Brain microvascular endothelial cell (primary cell): Measurements from ENCODE around the gene PTGFRN.

Experiments used
- DNase-seq: peaks from one replicate; pipeline ENCODE4 v3.0.0-alpha.2; 2020
- H3K27ac ChIP-seq: fragments of 250-450 bp; sonication (Bioruptor Pico); 2 replicates; pipeline ENCODE4 v1.5.1; 2020; ENCODE audit warnings: mild to moderate bottlenecking, moderate library complexity
- H3K27me3 ChIP-seq: fragments of 250-450 bp; sonication (Bioruptor Pico); replicated peaks from 2 replicates; pipeline ENCODE4 v1.5.1; 2020; ENCODE audit warnings: mild to moderate bottlenecking
- H3K36me3 ChIP-seq: fragments of 250-450 bp; sonication (Bioruptor Pico); replicated peaks from 2 replicates; pipeline ENCODE4 v1.5.1; 2020; ENCODE audit warnings: mild to moderate bottlenecking
- H3K4me3 ChIP-seq: 2 replicates; pipeline ENCODE4 v1.5.1; 2011; ENCODE audit warnings: low read depth, mild to moderate bottlenecking, control low read depth, low read length, moderate library complexity
- in situ Hi-C: cut with HindIII; loops from 2 replicates; pipeline ENCODE4 v1.10.0; 2017; ENCODE audit warnings: low sequenced_read_pairs, low pct_ligation_motif_present
- TF ChIP-seq, protein P1 (sequence below): IDR thresholded peaks from 2 replicates; pipeline ENCODE4 v1.5.1; 2011; ENCODE audit warnings: low read depth, mild to moderate bottlenecking, moderate library complexity, low read length, control low read depth, inconsistent platforms; ENCODE audit errors: missing control alignments

PTGFRN gene

GRCh38 chr1:116986421-116987255 is 76.9 kb downstream of the PTGFRN start:
- H3K4me3 ChIP-seq: no peak overlapping the region
- H3K27ac ChIP-seq: no peak overlapping the region
- TF ChIP-seq, protein P1, sequence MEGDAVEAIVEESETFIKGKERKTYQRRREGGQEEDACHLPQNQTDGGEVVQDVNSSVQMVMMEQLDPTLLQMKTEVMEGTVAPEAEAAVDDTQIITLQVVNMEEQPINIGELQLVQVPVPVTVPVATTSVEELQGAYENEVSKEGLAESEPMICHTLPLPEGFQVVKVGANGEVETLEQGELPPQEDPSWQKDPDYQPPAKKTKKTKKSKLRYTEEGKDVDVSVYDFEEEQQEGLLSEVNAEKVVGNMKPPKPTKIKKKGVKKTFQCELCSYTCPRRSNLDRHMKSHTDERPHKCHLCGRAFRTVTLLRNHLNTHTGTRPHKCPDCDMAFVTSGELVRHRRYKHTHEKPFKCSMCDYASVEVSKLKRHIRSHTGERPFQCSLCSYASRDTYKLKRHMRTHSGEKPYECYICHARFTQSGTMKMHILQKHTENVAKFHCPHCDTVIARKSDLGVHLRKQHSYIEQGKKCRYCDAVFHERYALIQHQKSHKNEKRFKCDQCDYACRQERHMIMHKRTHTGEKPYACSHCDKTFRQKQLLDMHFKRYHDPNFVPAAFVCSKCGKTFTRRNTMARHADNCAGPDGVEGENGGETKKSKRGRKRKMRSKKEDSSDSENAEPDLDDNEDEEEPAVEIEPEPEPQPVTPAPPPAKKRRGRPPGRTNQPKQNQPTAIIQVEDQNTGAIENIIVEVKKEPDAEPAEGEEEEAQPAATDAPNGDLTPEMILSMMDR: no peak
- in situ Hi-C loops: no loop called here
- DNase-seq: no peak
- H3K36me3 ChIP-seq: no peaks in the 10 kb centered on the region
- H3K27me3 ChIP-seq: no peaks in the 10 kb centered on the region

- Histone ChIP-seq H3K27ac (no peak overlapping the region), H3K4me3 (no peak overlapping the region), H3K36me3 (no peaks in the 10 kb centered on the region), H3K27me3 (no peaks in the 10 kb centered on the region)
- TF ChIP-seq, protein P1: no peak
- no peak for DNase-seq
- in situ Hi-C loops: no loop called here
Measured at GRCh38 chr1:116987256-116987555, 77.5 kb downstream of the PTGFRN start.

DNA sequence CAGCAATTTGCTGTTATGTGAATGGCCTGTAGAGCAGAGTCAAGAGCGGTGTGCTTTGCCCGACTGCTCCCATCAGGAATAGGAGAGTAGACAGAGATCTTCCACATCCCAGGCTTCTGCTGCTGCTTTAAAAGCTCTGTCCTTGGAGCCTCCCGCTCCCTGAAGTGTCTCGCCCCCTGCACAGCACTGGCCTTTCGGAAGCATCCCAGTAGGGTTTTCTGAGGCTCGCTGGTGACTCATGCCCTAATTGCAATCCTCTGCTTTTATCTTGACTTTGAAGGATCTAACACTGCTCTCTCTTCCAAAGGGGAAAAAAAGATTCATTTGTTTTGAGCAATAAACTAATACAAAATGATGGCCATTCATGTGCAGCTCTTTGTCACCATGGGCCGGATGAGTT is 78.5 kb downstream of the PTGFRN start:
- H3K27me3 ChIP-seq: no peaks in the 10 kb centered on the region
- H3K36me3 ChIP-seq: no peaks in the 10 kb centered on the region
- peak overlapping the region; percentile 38 for H3K27ac ChIP-seq
- peak; percentile 39 for DNase-seq
- TF ChIP-seq, protein P1: no peak
- in situ Hi-C loops: no loop called here
- no peak overlapping the region for H3K4me3 ChIP-seq

DNA sequence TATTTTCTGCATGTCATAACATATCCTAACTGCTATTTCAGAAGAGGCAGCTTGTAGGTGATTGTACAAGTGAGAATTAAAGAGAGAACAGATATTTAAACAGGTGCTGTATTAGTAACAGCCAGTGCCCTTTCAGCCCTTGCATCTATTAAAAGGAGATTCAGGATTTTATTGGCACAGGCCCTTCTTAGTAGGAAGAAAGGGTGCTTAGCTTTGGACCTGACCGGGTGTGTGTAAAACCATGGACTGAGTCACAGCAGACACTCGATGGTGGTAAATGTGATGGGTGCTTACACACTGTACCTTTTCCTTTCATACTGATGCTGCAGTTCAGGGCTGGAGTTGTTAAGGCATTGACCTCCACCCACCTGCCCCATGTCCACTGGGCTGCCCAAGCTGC is 79.2 kb downstream of the PTGFRN start:
- peak overlapping the region; percentile 96 for H3K27ac ChIP-seq
- no peak for DNase-seq
- H3K4me3 ChIP-seq: no peak overlapping the region
- TF ChIP-seq, protein P1: no peak
- in situ Hi-C loops: no loop called here
- H3K27me3 ChIP-seq: no peaks in the 10 kb centered on the region
- no peaks in the 10 kb centered on the region for H3K36me3 ChIP-seq

DNA sequence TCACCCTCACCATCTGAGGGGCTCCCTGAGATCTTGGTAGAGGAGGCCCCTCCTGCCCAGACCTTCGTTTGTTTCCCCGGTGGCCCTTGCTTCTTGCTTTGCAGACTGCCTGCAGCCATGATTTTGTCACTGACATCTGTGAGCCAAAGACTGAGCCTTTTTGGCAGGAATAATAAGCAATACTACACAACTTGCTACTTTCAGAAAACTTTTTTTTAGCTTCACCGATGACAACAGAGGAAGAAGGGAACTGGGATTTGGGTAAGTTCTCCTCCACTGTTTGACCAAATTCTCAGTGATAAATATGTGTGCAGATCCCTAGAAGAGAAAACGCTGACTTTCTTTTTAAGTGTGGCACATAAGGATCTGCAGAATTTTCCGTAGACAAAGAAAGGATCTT is 80.1 kb downstream of the PTGFRN start:
- no peaks in the 10 kb centered on the region for H3K36me3 ChIP-seq
- no peak for DNase-seq
- peak overlapping the region; percentile 96 for H3K27ac ChIP-seq
- H3K4me3 ChIP-seq: no peak overlapping the region
- in situ Hi-C loops: no loop called here
- TF ChIP-seq, protein P1: no peak
- H3K27me3 ChIP-seq: no peaks in the 10 kb centered on the region
